Endothelial cell of umbilical vein (primary cell): Measurements from ENCODE around the gene LSM3. TPM values are rescaled to one million over a fixed set of nuclear protein-coding genes. Genes with fewer than 3 reads are reported as not detected.

ENCODE experiments used
- BruUV-seq: library from RNA; stranded (reverse); fragments of 400-500 nt; replicated peaks from 2 replicates; lab custom pipeline; 2021; lab: Mats Ljungman, UMichigan
- CTCF ChIA-PET: fragments of 300-600, 350-600 bp; sonication (Branson Sonifier 250); formaldehyde crosslinking; loops from one replicate; lab custom pipeline; 2021; ENCODE audit warnings: antibody characterized with exemption, inconsistent platforms; lab: Charles Lee
- POLR2A ChIA-PET: fragments of 300-600, 350-600 bp; sonication (Branson Sonifier 250); formaldehyde crosslinking; loops from one replicate; lab custom pipeline; 2021; ENCODE audit warnings: antibody characterized with exemption, inconsistent platforms; lab: Charles Lee
- DNase-seq: peaks from one replicate; pipeline ENCODE4 v3.0.0-alpha.2; 2011; ENCODE audit warnings: low read depth, low spot score
- FAIRE-seq: peaks from 2 replicates; lab custom pipeline; 2011; peaks lifted over from hg19 to GRCh38; lab: Jason Lieb, UNC
- H2AFZ ChIP-seq: 2 replicates; pipeline ENCODE4 v1.6.0; 2012; ENCODE audit warnings: low read depth, low read length, control low read depth, inconsistent platforms
- H3K27ac ChIP-seq: 2 replicates; pipeline ENCODE4 v1.5.1; 2011; ENCODE audit warnings: low read depth, mild to moderate bottlenecking, control low read depth, low read length, moderate library complexity; ENCODE audit not compliant: insufficient read depth
- H3K27me3 ChIP-seq, 2 experiments: 2 replicates each; pipeline versions ENCODE4 v1.6.0 to v1.6.1; 2011; ENCODE audit warnings: low read length in 2 of 2, mixed read lengths in 1 of 2; ENCODE audit not compliant: control insufficient read depth in 2 of 2, insufficient read depth in 2 of 2
- H3K36me3 ChIP-seq, 2 experiments: 2 replicates in 1 of 2; 3 replicates in 1 of 2; pipeline ENCODE4 v1.5.1; 2011; ENCODE audit warnings: low read length in 2 of 2, mild to moderate bottlenecking in 1 of 2, moderate library complexity in 1 of 2; ENCODE audit not compliant: control insufficient read depth in 2 of 2, insufficient read depth in 2 of 2; ENCODE audit errors: extremely low read depth in 1 of 2
- H3K4me1 ChIP-seq: 3 replicates; pipeline ENCODE4 v1.5.1; 2011; ENCODE audit warnings: mild to moderate bottlenecking, low read length; ENCODE audit not compliant: control insufficient read depth, insufficient read depth; ENCODE audit errors: extremely low read depth
- H3K4me2 ChIP-seq: 2 replicates; pipeline ENCODE4 v1.6.1; 2011; ENCODE audit warnings: low read length, control low read depth, mixed read lengths; ENCODE audit not compliant: insufficient read depth
- H3K4me3 ChIP-seq, 3 experiments: fragments of 200-600 bp in 1 of 3; sonication (generic), shearing (Covaris generic) in 1 of 3; replicated peaks in 1 of 3; 2 replicates each; pipeline ENCODE4 v1.5.1; 2011 to 2016; ENCODE audit warnings: control low read depth in 3 of 3, low read length in 3 of 3, mild to moderate bottlenecking in 2 of 3, inconsistent platforms in 1 of 3, low read depth in 1 of 3, moderate library complexity in 1 of 3; ENCODE audit not compliant: insufficient read depth in 1 of 3
- H3K79me2 ChIP-seq: 2 replicates; pipeline ENCODE4 v1.6.0; 2012; ENCODE audit warnings: low read length, inconsistent platforms; ENCODE audit not compliant: control insufficient read depth, insufficient read depth
- H3K9ac ChIP-seq: replicated peaks from 2 replicates; pipeline ENCODE3; 2011; ENCODE audit warnings: low read length, control low read depth; ENCODE audit not compliant: insufficient read depth; ENCODE audit errors: extremely low read depth
- H3K9me1 ChIP-seq: replicated peaks from 3 replicates; pipeline ENCODE4 v1.6.0; 2011; ENCODE audit warnings: mild to moderate bottlenecking, low read length; ENCODE audit not compliant: control insufficient read depth, insufficient read depth; ENCODE audit errors: extremely low read depth
- H3K9me3 ChIP-seq: replicated peaks from 2 replicates; pipeline ENCODE4 v1.5.1; 2012; ENCODE audit warnings: low read length, inconsistent platforms; ENCODE audit not compliant: control insufficient read depth, insufficient read depth
- H4K20me1 ChIP-seq: replicated peaks from 2 replicates; pipeline ENCODE3; 2011; ENCODE audit warnings: mild to moderate bottlenecking, low read length; ENCODE audit not compliant: control insufficient read depth, insufficient read depth; ENCODE audit errors: extremely low read depth
- EZH2 ChIP-seq: IDR thresholded peaks from 2 replicates; pipeline ENCODE4 v1.6.1; 2012; ENCODE audit warnings: borderline replicate concordance, low read depth, mild to moderate bottlenecking, moderate library complexity, low read length, inconsistent platforms; ENCODE audit not compliant: severe bottlenecking
- FOS ChIP-seq: IDR thresholded peaks from 2 replicates; pipeline ENCODE4 v1.6.1; 2011; ENCODE audit warnings: mild to moderate bottlenecking, low read length, moderate library complexity, borderline replicate concordance; ENCODE audit not compliant: insufficient read depth
- GATA2 ChIP-seq: IDR thresholded peaks from 2 replicates; pipeline ENCODE4 v1.7.0; 2011; ENCODE audit warnings: low read depth, mild to moderate bottlenecking, moderate library complexity, mixed read lengths, low read length; ENCODE audit not compliant: insufficient read length, insufficient read depth
- JUN ChIP-seq: IDR thresholded peaks from 2 replicates; pipeline ENCODE4 v1.6.1; 2011; ENCODE audit warnings: borderline replicate concordance, low read depth; ENCODE audit not compliant: insufficient read length, insufficient read depth
- MYC ChIP-seq: IDR thresholded peaks from one replicate; pipeline ENCODE4 v1.6.1; 2011; ENCODE audit warnings: mild to moderate bottlenecking, low read depth, low read length
- POLR2A ChIP-seq: IDR thresholded peaks from 2 replicates; pipeline ENCODE4 v1.6.1; 2012; ENCODE audit warnings: low read depth, mild to moderate bottlenecking, control low read depth, low read length
- POLR2AphosphoS5 ChIP-seq: IDR thresholded peaks from 2 replicates; pipeline ENCODE4 v1.6.1; 2012; ENCODE audit warnings: low read depth, mild to moderate bottlenecking, control low read depth, low read length, moderate library complexity; ENCODE audit not compliant: insufficient read depth
- dilution Hi-C: fragments of 300-500 bp; cut with MboI; formaldehyde crosslinking; loops from one replicate; pipeline ENCODE4 v1.15.0; 2019; ENCODE audit warnings: low sequenced_read_pairs; ENCODE audit not compliant: extremely low pct_ligation_motif_present
- intact Hi-C: fragments of 100-400 bp; cut with micrococcal nuclease; formaldehyde crosslinking; loops from one replicate; pipeline ENCODE4 v1.10.0; 2022
- polyA plus RNA-seq, 4 experiments: library from polyadenylated mRNA; depleted of rRNA in 3 of 4; stranded (reverse) in 3 of 4; unstranded in 1 of 4; fragments of >200 nt; gene quantifications; 2 replicates each; pipeline versions ENCODE4 v1.2.1 to v1.2.3, GENCODE V29; 2011 to 2012; ENCODE audit warnings: missing spikeins in 1 of 4
- total RNA-seq: library from RNA; stranded (reverse); gene quantifications from 2 replicates; pipeline ENCODE4 v1.2.3, GENCODE V29; 2021
- TF ChIP-seq, protein P1 (sequence below): IDR thresholded peaks from 2 replicates; pipeline ENCODE4 v1.6.1; 2011; ENCODE audit not compliant: insufficient read depth, insufficient read length

LSM3 gene
- total and polyA plus RNA-seq, 2 donors (not counting 3 experiments of a cell fraction or from before 2014, with no cell fraction given): 4.4 to 13.0 TPM

DNA sequence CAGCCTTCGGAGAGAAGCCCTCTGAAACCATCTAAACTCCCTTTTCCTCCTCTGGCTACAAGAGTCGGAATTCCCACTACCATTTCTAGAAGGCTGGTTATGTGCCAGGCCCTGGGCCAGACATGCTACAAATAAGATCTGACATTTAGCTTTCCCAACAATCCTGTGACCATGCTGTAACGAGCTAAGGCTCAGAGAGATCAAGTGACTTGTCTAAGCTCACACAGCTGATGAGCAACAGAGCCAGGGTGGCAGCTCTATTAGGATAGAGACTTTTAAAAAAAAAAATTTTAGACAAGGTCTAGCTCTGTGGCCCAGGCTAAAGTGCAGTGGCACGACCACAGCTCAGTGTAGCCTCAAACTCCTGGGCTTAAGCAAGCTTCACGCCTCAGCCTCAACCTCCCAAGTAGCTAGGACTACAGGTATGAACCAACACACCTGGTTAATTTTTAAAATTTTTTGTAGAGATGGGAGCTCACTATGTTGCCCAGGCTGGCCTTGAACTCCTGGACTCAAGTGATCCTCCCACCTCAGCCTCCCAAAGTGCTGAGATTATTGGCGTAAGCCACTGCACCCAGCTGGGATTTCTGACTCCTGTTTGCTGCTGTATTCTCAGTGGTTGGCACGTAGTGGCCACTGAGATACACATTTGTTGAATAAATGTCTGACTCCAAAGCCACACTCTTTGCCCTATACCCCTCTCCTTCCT, 34.6 kb downstream of the LSM3 start:
- CTCF ChIA-PET: interaction anchor here (1.2 to 2.8 kb wide), 6 partner anchors 10 to 568 kb away, joined by 3 to 52 read pairs (median 4); no protein-coding TSS in a partner anchor
- no peaks in the 10 kb centered on the region for H3K36me3 ChIP-seq
- H3K79me2 ChIP-seq: no peaks in the 10 kb centered on the region
- no TSS peak for BruUV-seq
- no peak overlapping the region for H3K27ac ChIP-seq
- DNase-seq (no peak), FAIRE-seq (no peak)
- H4K20me1 ChIP-seq: no peaks in the 10 kb centered on the region
- H3K9me1 ChIP-seq: no peaks in the 10 kb centered on the region
- H3K27me3 ChIP-seq: peaks cover 0 to 2% of the 10 kb centered on the region in 2 experiments
- no peak overlapping the region for H3K9ac ChIP-seq
- no peak overlapping the region for H3K4me3 ChIP-seq
- intact Hi-C loops: no loop called here
- no peak for TF ChIP-seq FOS
- no peak for TF ChIP-seq MYC
- no peak for TF ChIP-seq POLR2A
- TF ChIP-seq POLR2AphosphoS5: no peak
- no peak for TF ChIP-seq GATA2
- TF ChIP-seq, protein P1, sequence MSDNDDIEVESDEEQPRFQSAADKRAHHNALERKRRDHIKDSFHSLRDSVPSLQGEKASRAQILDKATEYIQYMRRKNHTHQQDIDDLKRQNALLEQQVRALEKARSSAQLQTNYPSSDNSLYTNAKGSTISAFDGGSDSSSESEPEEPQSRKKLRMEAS: no peak
- TF ChIP-seq JUN: no peak
- TF ChIP-seq EZH2: no peak
- POLR2A ChIA-PET: no interaction called here
- H3K4me1 ChIP-seq: no peaks in the 10 kb centered on the region
- H2AFZ ChIP-seq: no peak overlapping the region
- dilution Hi-C loops: no loop called here
- no peak overlapping the region for H3K4me2 ChIP-seq
- no peaks in the 10 kb centered on the region for H3K9me3 ChIP-seq
